RPMI8226 (cell line): ENCODE results near the gene PDGFA.
A peak's percentile ranks its signal among the peaks of the same experiment; 100 is the strongest.

Source experiments
- DNase-seq: peaks from one replicate; pipeline ENCODE4 v3.0.0-alpha.2; 2015

The PDGFA gene

DNA sequence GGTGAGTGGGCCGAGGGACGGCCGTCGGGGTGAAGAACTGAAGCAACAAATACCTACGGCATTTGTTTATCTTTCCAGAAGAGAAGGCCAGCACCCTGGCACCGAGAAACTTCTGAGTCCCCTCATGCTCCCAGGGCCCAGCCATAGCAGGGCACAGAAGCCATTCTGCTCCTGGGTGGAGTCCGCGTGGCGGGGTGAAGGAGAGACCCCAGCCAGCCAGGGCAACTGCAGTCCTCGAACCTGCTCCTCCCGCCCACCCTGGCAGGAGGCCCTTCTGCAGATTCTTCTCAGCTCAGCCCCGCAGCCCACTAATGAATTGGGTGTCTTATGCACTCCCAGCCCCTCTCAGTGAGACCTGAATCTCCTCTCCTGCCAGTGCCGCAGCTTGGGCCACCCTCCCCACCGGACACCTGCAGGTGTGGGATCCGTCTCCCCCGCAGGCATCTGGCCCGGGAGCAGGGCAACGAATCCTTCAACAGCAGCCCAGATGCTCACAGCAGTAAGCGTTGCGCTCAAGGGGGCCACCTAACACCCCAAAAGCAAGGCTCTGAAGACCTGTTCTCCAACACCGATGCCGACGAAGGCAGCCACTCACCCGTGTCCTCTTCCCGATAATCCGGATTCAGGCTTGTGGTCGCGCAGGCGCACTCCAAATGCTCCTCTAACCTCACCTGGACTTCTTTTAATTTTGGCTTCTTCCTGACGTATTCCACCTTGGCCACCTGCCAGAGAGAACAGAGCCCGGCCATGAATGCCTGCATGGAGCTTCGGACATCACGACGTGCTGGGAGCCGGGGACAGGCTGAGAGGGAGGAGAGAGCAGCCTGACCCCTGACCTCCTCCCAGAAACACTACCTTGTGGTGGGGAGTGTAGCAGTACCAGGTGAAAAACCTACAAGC, 18.9 kb downstream of the PDGFA start:
- no peak for DNase-seq

DNA sequence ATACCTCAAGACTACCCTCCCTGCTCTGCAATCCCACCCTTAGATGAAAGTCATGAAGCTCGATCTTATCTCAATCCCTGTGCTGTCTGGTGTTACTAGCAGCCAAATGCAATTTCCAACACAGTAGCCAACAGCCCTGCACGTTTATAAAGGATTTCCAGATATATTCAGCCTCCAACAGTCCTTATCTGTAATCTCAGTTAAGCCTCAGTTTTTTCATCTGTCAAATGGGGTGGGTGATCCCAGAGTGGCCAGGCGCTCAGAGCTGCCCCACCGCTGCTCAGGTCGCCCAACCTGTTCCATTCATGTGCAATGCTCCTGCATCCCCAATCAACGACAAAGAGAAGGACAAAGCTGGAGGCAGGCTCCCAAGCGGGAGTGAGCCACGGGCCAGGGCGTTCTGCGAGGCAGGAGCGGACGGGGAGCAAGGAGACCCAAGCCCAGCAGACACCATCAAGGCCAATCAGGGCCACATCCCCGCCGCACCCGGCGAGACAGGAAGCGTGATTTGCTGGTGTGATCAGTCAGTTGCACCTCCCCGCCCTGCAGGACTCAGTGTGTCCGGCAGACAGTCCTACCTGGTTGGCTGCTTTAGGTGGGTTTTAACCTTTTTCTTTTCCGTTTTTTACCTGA, 19.7 kb downstream of the PDGFA start:
- no peak for DNase-seq

DNA sequence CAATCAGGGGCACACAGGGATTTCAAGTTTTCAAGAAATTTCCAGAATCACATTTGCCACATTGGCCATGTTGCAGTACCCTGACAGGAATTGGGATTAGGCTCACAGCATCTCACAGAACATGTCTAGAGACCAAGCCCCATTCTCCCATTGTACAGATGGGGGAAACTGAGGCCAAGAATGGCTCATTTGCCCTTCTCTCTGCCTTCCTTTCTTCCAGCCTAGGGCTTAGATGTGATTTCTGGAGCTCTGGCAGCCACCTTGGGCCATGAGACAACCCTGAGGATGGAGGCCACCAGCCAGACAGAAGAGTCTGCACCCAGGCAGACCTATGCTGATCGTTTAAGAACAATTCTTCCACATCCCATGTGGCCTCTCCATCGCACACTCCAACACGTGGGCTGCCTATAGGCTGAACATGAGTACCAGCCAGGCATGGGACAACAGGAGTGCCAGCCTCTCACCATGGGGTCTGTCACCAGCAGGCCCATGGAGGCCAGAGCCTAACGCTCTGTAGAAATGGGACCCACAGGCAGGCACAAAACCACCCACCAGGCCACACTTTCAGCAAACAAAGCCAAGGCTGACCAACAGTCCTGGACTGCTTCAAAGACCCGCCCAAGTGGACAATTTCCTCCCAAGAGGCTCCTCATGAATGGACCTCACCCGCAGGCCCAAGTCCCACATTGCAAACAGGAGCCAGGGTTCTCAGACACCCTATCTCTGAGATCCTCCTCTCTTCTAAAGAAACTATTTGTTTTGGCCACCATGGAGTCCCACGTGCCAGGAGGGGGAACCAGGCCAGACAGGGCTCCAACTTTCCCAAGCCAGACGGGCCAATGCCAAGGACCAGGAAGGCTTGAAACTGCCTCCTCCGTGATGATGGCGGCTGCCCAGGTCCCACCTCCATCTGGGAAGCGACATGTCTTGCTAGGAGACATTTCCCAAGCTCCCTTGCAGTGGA, 20.7 kb downstream of the PDGFA start:
- DNase-seq, result no peak

DNA sequence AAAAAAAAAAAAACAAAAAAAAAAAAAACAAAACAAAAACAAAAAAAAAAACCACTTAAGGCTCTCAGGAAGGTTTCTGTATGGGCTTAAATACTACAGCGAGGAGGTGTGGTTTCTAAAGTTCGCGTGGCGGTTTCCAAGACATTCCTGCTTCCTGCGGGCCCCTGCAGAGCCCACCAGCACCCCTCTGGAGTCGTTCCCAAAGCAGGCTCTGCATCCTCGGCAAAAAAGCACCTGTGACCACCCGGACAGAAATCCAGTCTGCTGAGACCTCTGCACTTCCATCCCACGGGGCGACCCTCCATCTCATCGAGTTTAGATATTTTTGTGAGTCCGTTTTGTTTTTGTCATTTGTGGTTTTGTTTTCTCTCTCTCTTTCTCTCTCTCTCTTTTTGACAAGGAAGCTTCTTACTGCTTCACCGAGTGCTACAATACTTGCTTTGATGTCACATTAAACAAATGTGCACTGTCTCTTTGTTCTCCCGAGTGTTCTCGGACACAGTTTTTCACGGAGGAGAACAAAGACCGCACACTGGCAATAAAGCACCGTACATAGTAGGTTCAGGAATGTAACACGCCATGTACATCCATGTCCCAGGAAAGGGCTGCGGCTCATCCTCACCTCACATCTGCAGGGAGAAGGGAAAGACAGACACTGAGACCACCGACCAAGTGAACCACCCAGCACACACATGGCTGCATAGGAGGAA, 21.5 kb downstream of the PDGFA start:
- DNase-seq, result no peak

DNA sequence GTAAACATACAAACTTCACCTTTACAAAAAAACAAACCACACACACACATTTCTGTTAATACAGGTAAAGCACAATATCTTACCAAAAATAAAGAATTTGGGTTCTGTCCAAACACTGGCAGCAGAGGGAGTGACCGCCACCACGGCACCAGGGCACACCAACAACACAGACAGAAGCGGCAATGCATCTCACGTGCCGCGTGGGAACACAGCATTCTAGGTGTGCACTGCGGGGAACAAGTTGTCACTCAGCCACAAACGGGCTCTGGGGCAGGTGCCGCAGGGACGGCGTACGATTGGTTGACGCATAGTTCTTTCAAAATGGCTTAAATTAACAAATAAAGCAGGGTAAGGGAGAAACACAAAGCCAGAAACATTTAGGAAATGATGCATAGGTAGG, 22.3 kb downstream of the PDGFA start:
- DNase-seq, result no peak

DNA sequence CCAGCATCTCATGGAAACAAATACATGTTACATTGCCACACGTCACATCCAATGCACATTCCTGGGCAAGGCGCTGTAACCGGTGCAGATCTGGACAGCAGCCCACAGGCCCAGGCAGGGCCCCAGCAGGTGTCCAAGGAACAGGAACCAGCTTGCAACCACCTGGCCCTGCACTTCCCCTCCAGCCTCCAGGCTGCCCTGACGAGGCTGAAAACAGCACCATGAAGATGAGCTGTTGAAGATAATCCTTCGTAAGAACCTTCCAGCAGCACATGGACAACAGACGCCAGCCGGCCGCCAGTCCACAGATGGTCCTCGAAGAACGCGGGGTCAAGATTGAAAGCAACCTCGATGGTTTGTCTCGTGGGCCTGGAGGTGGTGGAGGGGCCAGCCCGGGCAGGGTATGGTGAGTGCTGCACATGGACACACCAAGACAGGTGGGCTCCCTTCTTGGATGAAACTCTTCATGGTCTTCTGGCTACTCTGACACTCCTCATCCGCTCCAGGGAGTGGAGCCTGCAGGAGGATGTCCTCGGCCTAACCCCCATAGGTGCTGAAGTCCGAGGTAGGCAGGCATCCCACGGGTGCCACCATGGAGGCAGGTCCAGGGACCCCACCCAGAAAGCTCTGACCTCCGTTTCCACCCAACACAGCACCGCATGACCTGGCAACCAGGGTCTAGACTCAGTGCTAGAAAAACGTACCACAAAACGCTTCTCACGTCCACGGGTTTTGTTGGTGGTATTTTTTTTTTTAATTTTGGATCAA, 22.9 kb downstream of the PDGFA start:
- DNase-seq, result peak; percentile 76

DNA sequence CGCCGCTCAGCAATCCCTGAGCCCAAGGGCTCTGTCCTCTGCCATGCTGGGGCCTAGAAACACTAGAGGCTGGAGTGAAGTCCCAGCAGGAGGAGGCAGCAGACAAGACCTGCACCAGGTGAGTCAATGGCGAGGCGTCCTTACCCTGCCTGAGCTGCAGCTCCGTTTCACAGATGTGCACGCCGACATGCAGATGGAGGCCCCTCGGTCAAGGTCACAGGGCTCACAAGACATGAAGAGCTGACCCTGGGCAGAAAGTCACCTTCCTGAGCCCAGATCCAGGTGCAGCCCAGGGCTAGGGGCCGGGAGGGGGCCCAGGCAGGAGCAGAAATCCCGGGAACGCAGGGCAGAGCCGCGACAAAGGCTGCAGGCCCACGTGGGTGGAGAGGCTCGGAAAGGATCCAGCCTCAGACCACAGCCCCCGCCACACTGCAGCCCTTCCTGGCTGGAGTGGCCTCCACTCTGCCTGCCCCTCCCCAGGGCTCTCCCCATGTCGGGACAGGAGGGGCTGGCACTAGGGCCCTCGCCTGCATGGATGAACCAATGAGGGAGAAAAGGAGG, 23.8 kb downstream of the PDGFA start:
- no peak for DNase-seq

DNA sequence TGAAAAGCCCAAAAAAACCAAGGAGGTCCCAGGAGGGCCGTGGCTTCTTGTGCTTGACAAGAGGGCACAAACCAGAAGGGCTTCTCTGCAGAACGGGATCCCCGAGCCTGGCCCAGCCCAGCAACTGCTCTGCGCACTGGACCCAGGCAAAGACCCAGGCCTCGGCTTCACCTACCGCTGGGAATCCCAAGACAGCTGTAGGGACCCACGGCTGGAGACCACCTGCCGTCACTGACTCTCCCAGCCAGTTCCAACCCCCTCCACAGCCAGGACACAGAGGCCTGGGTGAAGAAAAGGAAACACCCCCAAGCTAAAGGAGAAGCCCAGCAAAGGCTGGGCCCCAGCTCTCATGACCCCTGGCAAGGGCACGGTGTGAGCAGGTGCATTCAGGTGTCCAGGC, 24.3 kb downstream of the PDGFA start:
- no peak for DNase-seq

DNA sequence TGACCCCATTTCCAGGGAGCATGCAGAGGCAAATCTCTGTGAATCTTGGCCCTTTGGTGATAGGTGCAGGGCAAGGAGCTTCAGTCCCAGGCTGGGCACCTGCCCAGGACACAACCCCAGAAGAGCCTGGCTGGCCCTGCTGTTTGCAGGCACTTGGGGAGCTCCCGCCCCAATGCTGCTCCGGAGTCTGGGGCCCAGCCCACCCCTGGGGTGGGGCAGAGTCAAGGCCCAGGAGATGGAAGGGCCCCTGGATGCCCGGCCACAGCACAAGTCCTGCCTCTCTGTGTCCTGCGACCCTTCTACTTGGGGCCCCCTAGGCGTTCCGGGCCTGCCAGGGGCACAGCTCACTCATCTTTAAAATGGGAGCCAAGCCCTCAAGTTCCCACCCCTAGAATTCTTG, 24.7 kb downstream of the PDGFA start:
- no peak for DNase-seq

DNA sequence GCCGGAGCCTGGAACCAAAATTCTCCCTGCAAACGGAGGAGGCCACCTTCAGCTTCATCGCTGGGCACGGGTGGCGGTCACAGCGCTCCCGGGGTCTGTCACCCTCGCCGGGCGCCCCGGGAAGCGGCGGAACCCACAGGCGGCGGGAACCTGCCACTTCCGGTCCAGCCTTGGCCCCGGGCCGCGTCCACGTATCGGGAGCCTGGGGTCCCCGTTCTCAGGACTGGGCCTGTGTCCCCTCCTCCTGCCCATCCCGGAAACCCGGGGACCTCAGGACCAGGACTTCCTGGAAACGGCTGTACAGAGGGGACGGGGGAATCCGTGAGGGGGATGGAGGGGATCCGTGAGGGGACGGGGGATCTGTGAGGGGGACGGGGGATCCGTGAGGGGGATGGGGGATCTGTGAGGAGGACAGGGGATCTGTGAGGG, 25.4 kb downstream of the PDGFA start:
- no peak for DNase-seq

DNA sequence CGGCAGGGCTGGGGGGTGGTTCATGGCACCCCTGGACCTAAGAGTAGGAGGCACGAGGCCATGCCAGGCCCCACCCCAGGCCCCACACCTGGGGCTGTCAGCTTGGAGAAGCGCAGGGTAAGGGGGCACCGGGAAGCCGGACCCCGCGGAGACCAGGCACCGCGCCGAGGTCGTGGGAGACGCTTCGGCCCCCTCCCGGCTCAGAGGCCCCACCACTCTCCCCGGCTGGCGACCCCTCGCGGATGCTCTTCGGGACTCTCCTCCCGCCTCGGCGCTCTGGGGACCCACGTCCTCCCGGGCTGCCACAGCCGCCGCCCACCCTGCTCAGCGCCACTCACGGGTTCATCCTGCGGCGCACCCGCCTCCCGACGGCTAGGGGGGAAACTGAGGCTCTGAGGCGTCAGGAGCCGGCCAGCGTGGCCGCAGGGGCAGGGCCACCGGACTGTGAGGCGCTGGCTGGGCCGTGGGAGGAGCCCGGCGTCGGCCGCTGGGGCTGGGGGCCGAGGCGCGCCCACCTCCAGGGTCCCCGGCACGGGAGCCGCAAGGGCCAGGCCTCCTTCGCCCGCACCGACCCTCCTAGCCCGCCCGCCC, 25.9 kb downstream of the PDGFA start:
- DNase-seq, result no peak

DNA sequence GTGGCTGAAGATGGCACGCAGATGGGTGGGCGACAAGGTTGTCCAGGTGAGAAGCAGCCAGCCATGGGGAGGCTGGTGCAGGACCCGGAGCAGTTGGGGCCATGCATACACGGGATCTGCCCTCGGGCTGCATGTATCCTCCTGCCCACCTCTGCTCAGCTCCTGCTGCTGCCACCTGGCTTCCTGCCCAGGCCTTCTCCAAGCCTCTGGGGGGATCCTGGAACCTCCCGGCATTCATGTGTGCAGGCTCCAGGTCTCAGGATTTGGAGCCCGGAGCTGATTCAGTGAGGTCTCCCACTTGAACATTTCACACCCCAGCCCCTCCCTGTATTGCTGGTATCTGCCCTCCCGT, 27.0 kb downstream of the PDGFA start:
- DNase-seq, result no peak

DNA sequence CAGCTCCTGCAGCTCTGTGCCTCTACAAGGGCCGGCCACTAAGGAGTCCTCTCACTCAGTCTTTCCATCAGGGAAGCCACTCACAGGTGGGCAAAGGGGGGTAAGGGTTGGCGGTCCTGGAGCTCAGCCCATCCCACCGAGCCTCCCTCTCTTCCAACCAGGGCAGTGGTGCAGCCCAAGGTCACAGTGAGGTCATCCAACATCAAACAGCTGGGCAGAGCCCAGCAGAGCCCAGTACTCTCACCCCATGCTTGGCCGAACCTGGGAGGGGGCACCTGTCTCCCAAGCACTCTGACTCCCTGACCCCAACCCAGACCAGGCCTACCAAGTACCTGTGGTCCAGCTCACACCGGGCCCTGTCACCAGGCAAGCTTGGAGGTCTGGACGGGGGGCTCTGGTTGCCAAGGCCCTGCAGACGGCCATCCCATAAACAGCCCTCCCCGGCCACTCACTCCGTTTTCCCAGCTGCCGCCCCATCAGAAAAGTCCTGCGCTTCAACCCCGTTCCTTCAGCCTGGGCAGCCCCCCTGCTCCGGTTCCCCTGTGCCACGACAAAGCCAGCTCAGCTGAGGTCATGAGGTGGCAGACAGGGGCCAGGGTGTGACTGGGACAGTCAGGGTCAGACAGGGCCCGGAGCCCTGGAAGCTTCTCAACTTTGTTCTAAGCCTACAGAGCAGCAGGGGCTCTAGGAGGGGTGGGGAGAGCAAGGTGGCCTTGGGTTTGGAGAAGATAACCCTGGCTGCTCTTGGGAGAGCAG, 27.5 kb downstream of the PDGFA start:
- no peak for DNase-seq

DNA sequence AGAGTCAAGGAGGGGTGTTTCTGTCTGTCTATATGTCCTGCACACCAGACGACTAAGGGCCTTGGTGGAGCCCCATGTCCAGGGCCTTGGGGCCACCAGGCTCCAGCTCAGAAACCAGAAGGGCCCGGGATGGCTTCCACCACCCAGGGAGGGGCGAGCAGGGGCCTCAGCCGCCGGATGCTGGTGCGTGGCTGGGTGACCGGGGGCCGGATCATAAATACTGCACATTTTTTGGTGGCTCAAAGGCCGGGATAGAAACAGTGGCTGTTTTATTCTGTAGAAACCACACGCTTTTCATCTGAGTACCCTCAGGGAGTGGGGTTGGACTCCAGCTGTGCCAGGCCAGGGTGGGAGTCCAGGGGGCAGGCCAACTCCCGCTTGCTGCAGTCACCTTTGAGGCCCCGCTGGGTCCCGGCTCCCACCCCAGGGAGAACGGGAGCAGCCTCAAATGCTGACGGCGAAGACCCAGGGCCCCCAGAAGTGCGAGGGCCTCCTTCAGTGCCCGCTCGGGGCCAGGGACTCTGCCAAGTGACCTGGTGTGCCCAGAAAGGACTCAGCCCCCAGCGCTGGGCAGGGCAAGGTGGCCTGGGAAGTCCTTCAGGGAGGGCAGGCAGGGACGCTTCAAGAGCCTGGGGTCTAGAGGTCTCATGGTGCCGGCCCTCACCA, 28.2 kb downstream of the PDGFA start:
- DNase-seq, result no peak

DNA sequence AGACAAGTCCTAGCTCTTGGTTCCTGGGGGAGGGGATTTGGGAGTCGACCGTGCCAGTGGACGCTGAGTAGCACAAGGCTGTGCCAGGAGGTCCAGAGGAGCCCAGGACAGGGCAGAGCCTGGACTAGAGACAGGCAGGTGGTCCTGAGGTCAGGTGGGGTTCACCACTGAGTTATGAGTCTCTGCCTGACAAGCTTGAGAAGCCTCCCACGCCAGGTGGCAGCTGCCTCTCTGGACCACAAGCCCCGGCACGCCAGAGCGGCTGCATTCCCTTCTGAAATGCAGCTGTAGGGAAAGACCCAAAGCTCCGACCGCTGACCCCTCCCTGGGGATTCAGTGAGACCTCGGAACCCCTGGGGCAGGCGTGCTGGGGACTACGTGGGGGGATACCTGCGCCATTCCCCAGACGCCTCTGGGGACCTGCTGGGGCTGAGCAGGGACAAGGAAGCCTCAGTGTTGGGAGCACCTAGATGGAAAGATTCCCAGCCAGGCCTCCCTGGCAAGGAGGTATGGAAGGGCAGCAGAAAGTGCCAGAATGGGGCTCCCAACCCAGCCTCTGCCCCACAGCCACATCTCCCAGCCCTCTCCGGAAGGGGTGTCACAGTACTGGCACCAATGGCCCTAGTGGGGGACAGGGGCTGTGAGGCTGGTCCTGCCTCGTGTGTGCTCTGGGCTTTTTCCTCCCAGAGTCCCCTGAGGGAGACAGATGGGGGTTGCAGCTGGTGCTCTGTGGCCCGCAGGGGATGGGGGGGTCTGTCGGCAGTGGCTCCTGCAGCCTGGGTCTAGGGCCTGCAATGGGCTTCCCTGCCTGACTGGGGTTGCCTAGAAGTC, 29.0 kb downstream of the PDGFA start:
- DNase-seq, result peak; percentile 38

DNA sequence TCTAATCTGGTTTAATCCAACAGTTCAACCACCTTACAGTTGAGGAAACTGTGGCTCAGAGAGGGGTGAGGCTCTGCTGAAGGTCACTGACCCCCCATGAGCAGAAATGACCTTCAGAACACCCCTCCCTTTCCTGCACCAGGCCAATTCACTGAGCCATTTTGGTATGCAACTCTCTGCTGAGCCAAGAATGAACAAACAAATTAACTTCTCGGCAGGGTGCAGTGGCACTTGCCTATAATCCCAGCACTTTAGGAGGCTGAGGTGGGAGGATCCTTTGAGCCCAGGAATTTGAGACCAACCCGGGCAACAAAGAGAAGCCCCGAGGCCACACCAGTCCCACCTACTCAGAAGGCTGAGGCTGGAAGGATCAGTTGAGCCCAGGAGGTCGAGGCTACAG, 29.8 kb downstream of the PDGFA start:
- DNase-seq, result no peak

DNA sequence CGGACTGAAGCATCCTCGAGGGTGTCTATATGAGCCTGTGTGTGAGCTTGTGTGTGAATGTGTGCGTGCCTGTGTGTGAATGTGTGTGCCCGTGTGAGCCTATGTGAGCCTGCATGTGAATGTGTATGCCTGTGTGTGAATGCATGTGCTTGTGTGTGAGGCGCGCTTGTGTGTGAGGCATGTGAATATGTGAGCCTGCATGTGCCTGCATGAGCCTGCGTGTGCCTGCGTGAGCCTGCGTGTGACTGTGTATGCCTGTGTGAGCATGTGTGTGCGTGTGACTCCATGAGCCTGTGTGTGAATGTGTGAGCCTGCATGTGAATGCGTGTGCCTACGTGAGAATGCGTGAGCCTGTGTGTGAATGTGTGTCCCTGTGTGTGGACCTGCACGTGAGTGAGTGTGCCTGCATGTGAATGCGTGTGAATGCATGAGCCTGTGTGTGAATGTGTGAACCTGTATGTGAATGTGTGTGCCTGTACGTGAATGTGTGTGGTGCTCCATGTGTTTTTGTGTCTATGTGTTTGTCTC, 33.4 kb downstream of the PDGFA start:
- DNase-seq, result no peak
